Effector memory CD4-positive, alpha-beta T cell (primary cell): ENCODE results near the gene PLCH1.

ENCODE experiments used
- DNase-seq, 3 donors: peaks; one replicate each; pipeline ENCODE4 v3.0.0-alpha.2; 2020
- H3K27ac ChIP-seq: 2 replicates; pipeline ENCODE4 v1.7.0; 2013; ENCODE audit warnings: mild to moderate bottlenecking, low read length, moderate library complexity; ENCODE audit not compliant: insufficient read depth, poor library complexity, severe bottlenecking
- H3K27me3 ChIP-seq: replicated peaks from 2 replicates; pipeline ENCODE4 v1.7.0; 2013; ENCODE audit warnings: mild to moderate bottlenecking, low read length; ENCODE audit not compliant: insufficient read depth, control insufficient read depth, poor library complexity, severe bottlenecking
- H3K36me3 ChIP-seq: 2 replicates; pipeline ENCODE4 v1.7.0; 2013; ENCODE audit warnings: mild to moderate bottlenecking, low read length, moderate library complexity; ENCODE audit not compliant: control insufficient read depth, insufficient read depth
- H3K4me1 ChIP-seq: 2 replicates; pipeline ENCODE4 v1.7.0; 2013; ENCODE audit warnings: low read length, mild to moderate bottlenecking; ENCODE audit not compliant: control insufficient read depth, insufficient read depth, poor library complexity, severe bottlenecking
- H3K4me3 ChIP-seq: 2 replicates; pipeline ENCODE4 v1.7.0; 2013; ENCODE audit warnings: low read length, low read depth, mild to moderate bottlenecking; ENCODE audit not compliant: insufficient read depth, poor library complexity, severe bottlenecking
- H3K9me3 ChIP-seq: 2 replicates; pipeline ENCODE4 v1.7.0; 2013; ENCODE audit warnings: mild to moderate bottlenecking, low read length, moderate library complexity; ENCODE audit not compliant: control insufficient read depth

The PLCH1 gene

DNA sequence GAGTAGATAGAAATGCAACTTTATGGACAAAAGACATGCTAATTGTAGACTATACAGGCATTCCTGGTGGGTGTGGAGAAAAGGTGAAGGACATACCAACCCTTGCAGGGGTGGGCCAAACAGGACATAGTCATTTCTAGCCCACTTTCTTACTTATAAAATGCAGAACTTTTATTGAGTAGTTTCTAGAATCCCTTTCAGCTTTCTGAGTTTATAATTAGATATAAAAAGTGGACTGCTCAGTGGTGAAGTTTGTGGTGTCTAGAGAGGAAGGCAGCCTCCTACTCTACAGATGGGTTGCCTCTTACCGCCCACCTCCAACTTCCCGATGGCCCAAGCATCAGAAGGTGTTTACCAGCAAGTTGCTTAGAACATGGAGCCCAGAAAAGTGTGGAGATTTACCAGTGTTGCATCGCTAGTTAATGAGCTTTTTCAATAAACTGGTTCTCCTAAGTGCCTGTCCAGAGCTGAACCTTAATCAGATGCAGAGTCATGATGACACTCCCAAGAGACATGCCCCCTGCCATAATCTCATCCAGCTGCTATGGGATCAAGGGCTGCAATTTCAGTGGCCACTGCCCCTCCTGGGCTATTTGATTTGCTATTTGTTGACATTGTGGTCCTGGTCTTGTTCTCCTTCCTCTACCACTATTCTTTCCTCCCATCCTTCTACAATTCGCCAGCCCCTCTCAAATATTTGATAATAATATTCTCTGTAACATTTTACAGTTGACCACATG lies 373.9 kb downstream of the PLCH1 start:
- H3K27me3 ChIP-seq = no peaks in the 10 kb centered on the region
- H3K4me3 ChIP-seq = no peak overlapping the region
- no peak for DNase-seq
- H3K27ac ChIP-seq = no peak overlapping the region
- H3K9me3 ChIP-seq = no peaks in the 10 kb centered on the region
- no peaks in the 10 kb centered on the region for H3K4me1 ChIP-seq
- no peaks in the 10 kb centered on the region for H3K36me3 ChIP-seq

DNA sequence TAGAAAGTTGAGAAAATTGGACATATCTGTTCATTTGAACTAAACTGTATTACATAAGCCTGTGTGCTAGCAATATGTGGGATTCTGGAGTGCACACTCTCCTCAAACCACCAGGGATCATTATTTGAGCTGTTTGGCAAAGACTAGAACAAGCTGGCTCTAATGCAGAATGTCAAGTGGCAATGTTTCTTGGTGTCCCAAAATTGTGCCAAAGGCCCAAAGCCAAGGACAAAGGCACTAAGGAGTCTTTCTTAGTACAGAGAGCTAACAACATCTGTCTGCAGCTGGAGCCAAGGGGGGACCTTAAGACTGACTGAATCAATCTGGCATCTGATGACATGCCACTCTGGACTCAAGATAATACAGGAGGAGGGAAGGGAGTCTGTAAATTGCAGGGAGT lies 374.7 kb downstream of the PLCH1 start:
- no peak overlapping the region for H3K4me3 ChIP-seq

DNA sequence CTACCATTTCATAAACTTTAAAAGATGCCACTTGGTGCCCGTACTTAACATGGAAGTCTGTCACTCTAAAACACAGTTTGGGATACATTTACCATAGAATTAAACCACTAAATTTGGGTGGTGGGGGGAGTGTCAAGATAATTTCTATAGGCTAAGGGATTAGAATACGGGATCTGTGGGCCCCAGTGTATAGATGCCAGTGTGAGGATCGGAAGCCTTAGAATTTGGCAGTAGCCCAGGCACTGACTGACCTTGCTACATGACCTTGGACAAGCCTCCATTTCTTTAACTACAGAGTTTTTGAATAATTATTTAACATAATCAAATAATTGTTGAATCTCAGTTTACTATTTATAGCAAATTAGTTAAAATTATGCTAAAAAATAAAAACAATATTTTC lies 375.1 kb downstream of the PLCH1 start:
- no peak overlapping the region for H3K4me3 ChIP-seq
- H3K27me3 ChIP-seq = no peaks in the 10 kb centered on the region
- no peak for DNase-seq
- no peaks in the 10 kb centered on the region for H3K4me1 ChIP-seq
- no peak overlapping the region for H3K27ac ChIP-seq
- no peaks in the 10 kb centered on the region for H3K36me3 ChIP-seq
- H3K9me3 ChIP-seq = no peaks in the 10 kb centered on the region

More for the DNA sequence above, 374.7 kb downstream of the PLCH1 start:
- no peaks in the 10 kb centered on the region for H3K27me3 ChIP-seq
- no peaks in the 10 kb centered on the region for H3K9me3 ChIP-seq
- no peak for DNase-seq
- no peaks in the 10 kb centered on the region for H3K4me1 ChIP-seq
- H3K36me3 ChIP-seq = no peaks in the 10 kb centered on the region
- H3K27ac ChIP-seq = no peak overlapping the region

DNA sequence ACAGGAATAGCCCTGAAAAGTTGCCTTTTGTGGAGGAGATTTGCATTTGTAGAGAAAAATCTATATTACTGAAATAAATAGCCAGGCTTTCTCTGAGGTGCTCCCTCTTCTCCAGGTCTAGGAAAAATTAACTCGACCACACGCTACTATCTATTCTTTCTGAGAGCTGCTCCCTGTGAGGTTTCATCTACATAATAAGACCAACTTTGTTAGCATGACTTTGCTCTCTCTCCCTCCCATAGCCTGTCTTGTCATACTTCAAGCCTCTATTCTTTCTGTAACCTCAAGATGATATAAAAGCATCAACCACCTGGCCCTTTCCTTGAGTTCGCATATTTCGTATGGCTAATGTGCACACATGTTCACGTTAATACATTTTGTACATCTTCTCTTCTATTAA lies 375.6 kb downstream of the PLCH1 start:
- no peaks in the 10 kb centered on the region for H3K4me1 ChIP-seq
- no peaks in the 10 kb centered on the region for H3K27me3 ChIP-seq
- H3K4me3 ChIP-seq = no peak overlapping the region
- H3K27ac ChIP-seq = no peak overlapping the region
- no peaks in the 10 kb centered on the region for H3K36me3 ChIP-seq
- no peaks in the 10 kb centered on the region for H3K9me3 ChIP-seq
- no peak for DNase-seq

- no peak for DNase-seq
- no peaks in the 10 kb centered on the region for H3K27me3 ChIP-seq
These were observed 376.1 kb downstream of the PLCH1 start for GRCh38 chr3:155368786-155369185.

DNA sequence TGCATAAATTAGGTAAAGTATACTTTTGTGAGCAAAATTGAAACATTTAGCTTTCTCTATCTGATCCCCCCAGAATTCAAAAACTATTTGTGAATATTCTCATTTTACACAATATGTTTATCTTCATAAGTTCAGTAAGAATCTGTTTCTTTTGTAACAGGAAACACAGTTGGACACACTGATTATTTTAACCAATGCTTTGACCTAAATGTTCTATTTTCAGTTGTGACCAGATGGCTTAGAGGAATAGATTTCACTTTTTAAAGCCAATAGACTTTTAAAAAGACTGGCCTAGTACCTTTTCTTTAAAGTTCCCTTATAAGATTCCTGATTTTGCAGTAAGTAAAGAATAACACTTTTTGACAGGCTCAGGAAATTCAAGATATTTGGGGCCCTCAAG lies 377.4 kb downstream of the PLCH1 start:
- H3K4me1 ChIP-seq = no peaks in the 10 kb centered on the region
- no peak for DNase-seq

More at GRCh38 chr3:155368786-155369185, 376.1 kb downstream of the PLCH1 start:
- Histone ChIP-seq H3K4me3 (no peak overlapping the region), H3K9me3 (no peaks in the 10 kb centered on the region), H3K4me1 (no peaks in the 10 kb centered on the region), H3K27ac (no peak overlapping the region), H3K36me3 (no peaks in the 10 kb centered on the region)

DNA sequence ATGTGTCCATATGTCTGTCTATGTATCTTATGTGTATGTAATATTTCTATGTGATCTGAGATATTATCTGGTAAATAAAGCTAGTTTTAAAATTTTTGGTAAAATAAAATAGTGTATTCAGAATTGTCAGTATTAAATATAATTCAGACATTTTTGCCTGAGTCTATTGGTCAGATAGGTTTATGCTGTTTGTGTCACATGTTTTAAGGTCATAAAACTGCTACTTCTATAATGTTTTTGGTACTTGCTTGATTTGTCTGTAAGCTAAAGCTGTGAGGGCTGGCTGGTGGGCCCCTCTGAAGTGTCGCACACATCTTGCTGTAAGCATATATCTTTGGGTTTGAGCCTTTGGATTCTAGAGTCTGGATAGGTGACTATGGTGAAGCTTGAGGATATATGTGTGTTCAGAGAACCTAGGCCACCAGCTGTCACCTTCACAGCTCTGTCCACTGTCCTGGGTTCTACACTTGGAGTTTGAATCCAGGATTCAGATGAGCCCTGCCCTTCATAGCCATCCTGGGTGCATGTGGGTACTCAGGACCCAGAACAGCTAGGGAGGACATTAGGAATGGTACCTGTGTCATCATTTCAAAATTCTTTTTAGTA lies 379.6 kb downstream of the PLCH1 start:
- H3K36me3 ChIP-seq = no peaks in the 10 kb centered on the region
- H3K27me3 ChIP-seq = no peaks in the 10 kb centered on the region
- no peak overlapping the region for H3K4me3 ChIP-seq

More for the DNA sequence above, 377.4 kb downstream of the PLCH1 start:
- Histone ChIP-seq H3K9me3 (no peaks in the 10 kb centered on the region), H3K27ac (no peak overlapping the region), H3K4me3 (no peak overlapping the region), H3K27me3 (no peaks in the 10 kb centered on the region), H3K36me3 (no peaks in the 10 kb centered on the region)

GRCh38 chr3:155364492-155364891 lies 380.4 kb downstream of the PLCH1 start:
- no peak for DNase-seq
- Histone ChIP-seq H3K9me3 (no peaks in the 10 kb centered on the region), H3K36me3 (no peaks in the 10 kb centered on the region), H3K4me1 (no peaks in the 10 kb centered on the region), H3K27ac (no peak overlapping the region), H3K27me3 (no peaks in the 10 kb centered on the region), H3K4me3 (no peak overlapping the region)

More for the DNA sequence above, 379.6 kb downstream of the PLCH1 start:
- H3K9me3 ChIP-seq = no peaks in the 10 kb centered on the region
- H3K27ac ChIP-seq = no peak overlapping the region
- no peak for DNase-seq
- H3K4me1 ChIP-seq = no peaks in the 10 kb centered on the region

- DNase-seq = no peak
- H3K9me3 ChIP-seq = no peaks in the 10 kb centered on the region
- no peak overlapping the region for H3K27ac ChIP-seq
- H3K4me1 ChIP-seq = no peaks in the 10 kb centered on the region
- H3K4me3 ChIP-seq = no peak overlapping the region
- no peaks in the 10 kb centered on the region for H3K36me3 ChIP-seq
- no peaks in the 10 kb centered on the region for H3K27me3 ChIP-seq
These were observed 381.2 kb downstream of the PLCH1 start for GRCh38 chr3:155363690-155364070.

DNA sequence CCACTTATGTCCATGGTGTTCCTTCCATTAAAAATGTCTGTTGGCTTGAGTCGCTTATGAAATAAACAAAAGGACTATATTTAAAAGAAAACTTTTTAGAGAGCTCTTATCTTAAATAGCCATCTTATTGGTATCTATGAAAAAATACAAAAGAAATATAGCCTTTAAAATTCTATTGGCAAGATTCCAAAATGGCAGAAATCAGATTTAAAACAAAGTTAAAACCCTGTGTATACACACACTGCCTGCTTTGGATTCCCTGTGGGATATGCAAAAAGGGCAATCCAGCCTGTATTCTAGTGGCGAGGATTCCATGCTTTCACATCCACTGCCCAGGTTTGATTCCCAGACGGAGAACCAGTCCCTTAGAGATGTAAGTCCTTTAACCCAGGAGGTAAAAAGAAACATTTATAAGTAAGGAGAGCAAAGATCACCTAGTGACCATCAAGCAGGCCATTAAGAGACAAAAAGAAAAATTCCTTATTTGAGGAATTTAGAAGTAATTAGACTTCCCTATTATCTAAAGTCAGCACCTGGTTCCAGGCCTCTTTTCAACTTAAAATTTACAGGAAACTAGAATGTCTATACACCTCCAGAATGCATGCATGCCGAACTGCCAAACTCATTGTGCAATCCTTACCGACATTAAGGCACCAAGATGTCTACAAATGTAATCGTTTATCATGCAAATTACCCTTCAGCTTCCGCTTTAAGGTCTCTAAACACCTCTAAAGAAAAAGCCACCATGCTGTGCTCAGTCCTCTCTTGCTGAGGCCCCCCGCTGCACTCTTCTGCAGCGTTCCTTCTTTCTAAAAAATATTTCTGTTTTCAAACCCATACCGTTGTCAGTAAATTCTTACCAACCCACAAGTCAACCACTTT lies 381.8 kb downstream of the PLCH1 start:
- Histone ChIP-seq H3K4me1 (no peaks in the 10 kb centered on the region), H3K36me3 (no peaks in the 10 kb centered on the region), H3K27ac (no peak overlapping the region), H3K27me3 (no peaks in the 10 kb centered on the region), H3K9me3 (no peaks in the 10 kb centered on the region), H3K4me3 (no peak overlapping the region)
- no peak for DNase-seq
